HG03175 (cell line): ENCODE measurements around the gene AXIN2.

Experiments
- ATAC-seq: cut with Tn5 transposase; IDR thresholded peaks from one replicate; pipeline ENCODE4 v1.9.1; 2021; ENCODE audit warnings: mild to moderate bottlenecking, moderate library complexity; ENCODE audit not compliant: unreplicated experiment

The AXIN2 gene

DNA sequence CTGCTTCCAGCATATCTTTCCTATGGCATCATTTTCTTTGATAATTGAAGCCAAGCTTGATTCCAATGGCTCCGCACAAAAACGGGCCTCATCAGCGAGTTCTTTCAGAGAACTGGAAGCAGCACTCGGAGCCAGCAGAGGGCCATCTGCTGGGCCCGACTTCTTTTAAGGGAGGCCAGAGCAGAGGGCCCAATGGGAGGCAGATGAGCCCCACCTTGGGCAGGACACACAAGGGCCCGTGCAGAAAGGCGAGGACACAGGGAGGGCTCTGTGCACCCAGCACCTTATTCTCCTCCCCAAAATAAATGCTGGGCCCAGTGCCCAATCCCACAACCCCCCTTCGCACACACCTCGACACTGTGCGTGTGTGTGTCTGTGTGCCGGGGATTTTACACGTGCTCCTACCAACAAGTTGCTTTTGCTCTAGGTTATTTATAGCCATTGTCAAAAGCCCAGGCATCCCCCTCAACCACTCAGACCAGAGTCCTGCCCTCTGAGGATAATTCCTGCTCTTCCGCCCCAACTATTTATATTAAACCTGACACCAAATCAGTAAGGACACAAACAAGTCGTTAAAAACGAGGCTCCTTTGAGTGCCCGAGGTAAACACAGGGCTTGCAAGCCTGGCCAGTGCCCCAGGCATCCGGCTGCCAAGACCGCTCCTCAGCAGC, 6.8 kb downstream of the AXIN2 start:
- no peak for ATAC-seq

DNA sequence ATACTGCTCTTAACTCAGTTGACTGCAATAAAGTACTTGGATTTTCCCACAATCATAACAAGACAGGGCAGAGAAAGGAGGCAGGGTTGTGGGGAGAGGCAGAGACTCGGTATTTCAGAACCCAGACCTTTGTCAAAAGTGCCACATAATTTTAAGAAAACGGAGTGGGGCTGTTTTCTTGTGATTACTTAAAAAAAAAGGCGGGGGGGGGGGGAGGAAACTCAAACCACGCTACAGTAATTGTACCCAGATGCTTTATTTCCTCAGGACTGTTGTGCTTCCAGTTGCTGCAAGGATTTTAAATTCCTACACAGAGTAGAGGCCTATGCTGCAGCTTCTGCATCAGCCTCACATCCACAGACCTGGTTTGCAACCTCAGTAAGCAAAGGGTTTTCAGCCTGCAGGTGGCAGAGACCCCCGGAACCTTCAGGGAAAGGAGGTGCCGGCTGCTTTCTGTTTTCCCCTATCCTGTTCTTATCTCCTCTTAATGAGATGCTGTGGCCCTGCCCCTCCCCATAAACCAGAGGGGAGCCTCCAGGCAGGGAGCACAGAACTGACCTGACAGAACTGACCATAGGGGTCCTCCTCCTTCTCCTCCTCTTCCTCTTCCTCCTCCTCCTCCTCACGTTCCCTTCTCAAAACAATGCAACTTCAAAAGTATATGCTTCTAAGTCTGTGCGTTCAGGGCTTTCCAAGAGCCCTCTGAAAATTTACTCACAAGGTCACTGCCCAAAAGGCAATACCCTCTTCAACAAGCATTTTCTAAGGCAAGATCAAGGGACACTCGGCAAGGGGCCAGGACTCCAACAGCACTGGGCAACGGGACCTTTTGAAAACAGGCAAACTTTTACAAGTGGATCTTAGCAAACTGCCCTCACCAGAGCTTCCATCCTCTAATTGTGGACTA, 7.5 kb downstream of the AXIN2 start:
- ATAC-seq = no peak

DNA sequence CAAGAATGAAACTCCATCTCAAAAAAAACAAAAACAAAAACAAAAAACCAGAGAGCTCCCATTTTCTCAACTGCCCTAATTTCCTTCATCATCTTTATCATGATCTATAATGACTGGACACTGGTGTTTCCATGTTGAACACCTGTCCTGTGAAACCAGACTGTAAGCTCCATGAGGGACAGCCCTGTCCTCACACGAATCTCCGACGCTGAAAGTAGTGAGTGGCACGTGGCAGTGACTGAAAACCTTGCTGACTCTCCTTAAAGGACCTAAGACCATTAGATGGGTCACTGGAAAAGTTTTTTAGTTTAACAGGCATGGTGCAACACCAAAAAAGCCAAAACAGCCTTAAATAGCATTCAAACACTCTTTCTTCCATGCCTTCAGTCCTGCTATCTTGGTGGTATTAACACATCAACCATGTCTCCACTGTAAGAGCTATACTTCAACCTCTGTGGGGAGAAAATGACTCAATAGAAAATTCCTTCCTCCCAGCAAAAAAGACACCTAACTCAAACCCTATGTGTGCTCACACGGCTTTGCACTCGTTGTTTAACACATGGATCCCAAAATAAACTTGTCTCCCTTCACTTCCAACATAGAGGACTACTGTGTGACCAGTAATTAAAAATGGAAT, 8.3 kb downstream of the AXIN2 start:
- ATAC-seq = no peak

DNA sequence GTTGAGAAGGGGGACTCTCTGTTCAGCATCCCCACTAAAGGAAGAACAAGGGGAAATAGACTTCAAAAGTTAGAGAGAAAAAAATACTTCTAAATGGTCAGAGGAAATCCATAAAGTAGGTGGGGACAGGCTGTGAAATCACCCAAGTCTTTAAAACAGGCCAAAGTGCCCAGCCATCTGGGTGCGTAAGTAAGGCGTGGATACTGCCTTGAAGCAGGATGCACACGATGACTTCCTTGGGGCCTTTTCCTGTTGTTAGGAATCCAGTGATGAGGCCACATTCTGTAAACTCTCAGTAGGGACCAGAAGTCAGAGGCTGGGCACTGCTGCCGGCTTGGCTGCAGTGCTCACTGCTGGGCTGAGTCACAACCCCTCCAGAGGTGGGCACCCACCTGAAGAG, 9.2 kb downstream of the AXIN2 start:
- ATAC-seq = no peak

DNA sequence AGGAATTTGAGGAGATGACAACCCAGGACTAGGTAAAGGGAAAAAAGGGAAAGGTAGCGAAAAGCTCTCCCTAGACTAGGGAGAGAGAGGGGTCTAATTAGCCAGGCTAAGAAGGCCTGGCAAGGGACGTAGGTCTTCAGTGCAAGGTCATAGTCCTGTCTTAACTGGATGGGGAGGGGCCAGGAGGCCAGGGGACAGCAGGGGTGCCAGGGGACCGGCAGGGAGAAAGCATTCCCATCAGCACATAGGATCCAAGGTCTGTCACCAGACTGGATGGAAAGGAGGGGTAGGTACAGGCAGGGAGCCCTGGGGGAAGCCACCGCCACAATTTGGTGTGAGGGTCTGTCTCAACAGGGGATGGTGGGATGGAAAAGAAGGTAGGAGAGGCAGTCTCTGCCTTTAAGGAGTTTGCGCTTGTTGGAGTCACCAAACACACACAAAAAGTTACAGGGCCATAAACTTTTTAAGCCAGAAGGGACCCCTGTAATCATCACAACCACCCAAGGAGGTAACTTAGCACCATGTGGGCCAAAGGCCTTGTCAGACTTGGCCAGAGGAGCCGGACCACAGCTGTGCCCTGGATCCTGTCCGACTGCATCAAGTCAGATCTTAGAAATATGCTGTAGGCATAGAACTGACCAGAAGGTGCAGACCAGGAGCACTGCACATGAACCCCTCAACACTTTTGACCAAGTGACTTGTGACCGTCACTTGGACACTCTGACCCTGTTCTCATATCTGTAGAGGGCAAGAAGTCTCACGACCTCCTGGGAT, 10.0 kb downstream of the AXIN2 start:
- no peak for ATAC-seq

DNA sequence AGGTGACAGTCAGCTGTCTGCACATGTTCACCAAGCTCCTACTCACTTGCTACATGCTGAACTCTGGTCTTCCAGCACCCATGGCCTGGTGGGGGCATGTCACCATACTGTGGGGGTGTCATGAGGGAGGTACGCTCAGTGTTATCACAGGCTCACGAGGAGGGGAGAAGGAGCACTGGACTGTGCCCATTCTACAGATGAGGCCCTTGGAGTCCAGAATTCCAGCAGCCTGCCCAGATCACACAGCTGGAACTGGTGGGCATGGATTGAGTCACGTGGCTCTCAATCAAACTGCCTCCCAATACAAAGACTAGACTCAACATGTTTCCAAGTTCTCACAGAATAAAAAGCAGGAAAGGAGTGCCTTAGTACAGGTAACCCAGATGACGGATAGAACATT, 10.7 kb downstream of the AXIN2 start:
- no peak for ATAC-seq

DNA sequence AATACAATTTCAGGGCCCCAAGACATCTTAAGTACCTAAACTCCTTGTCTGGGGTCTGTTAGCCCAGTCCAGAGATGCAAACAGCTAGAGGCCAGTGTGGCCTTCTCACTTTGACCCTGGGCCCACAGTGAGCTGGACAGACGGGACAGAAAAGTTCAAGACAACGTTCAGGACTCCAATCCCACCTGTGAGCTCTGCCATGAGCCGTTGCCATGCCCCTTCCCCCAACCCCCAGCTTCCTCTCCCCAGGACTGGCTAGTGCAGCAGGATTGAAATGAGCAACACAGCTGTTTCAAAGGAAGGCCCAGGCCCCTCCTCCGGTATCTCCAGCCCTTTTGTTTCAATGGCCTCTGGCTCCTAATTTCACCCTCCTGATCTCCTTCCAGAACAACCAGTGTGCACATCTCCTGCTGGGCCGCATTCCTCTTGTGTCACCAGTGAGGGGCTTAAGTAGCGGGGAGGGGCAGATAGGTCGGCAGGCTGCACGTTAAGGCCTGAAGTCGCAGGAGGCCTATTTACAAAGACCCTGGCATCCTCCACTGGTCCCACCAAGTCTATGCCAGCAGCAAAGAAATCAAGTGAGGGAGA, 11.3 kb downstream of the AXIN2 start:
- ATAC-seq = no peak

DNA sequence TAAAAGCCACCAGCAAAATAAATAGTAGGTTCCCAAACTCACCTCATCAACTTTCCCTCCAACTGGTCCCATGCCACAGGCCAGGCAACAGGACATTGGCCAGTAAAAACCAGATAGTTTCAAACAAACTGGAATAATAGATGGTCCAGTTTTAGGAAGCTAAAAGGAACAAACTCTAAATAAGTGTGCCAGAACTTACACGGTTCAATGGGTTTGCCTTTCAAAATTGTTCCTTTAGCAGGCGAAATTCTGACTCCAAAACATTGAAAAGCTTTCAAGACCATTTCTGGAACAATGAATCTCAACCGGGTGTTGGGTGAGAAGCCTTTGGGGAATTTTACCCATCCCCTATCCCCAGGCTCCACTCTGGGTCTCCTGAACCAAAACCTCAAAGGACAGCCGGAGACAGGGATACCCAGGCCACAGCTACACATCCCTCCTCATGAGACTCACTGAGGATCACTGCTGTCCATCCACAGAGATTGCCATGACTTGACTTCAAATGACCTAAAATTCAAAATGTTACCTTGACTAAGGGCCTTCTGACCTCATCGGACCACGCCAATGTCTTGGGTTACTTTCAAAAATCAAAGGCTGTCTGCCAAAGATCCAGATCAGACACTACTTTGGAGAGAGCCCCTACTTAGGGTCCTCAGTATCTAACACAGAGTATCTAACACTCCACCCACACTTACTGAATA, 13.0 kb downstream of the AXIN2 start:
- ATAC-seq = no peak

DNA sequence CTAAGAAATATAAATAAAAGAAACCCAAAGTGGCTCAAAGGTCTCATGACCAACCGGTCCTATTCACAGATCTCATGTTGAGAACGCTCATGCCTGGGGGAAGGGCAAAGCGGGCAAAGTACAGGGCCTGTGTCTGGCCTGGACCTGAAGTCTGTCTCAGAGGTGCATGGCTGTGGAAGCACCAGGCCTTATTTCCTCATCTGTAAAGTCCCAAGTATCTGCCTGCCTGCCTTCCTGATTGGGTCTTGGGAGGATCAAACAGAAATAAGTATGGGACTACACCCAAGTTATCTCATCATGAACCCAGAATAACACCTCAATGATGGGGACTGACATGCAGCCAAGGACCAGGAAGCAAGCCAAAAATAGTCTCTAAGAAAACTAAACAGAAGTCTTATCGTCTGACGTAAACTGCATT, 14.2 kb downstream of the AXIN2 start:
- no peak for ATAC-seq

DNA sequence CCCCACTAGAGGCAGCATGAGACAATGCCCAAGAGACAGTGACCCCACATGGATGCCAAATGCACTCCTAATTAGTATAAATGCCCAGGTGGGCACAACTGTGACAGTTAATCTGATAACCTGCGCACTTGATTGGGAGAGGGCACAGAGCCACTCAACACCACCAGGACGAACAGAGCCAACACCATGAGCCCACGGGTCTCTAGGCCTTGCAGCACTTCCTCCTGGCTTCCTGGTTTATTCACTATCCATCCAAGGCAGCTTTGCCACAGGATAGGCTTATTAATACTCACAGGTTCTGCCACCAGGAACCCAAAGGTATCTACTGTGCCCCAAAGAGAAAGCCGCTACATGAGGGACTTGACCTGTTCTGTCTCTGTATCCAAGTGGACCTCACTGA, 14.9 kb downstream of the AXIN2 start:
- ATAC-seq = no peak

DNA sequence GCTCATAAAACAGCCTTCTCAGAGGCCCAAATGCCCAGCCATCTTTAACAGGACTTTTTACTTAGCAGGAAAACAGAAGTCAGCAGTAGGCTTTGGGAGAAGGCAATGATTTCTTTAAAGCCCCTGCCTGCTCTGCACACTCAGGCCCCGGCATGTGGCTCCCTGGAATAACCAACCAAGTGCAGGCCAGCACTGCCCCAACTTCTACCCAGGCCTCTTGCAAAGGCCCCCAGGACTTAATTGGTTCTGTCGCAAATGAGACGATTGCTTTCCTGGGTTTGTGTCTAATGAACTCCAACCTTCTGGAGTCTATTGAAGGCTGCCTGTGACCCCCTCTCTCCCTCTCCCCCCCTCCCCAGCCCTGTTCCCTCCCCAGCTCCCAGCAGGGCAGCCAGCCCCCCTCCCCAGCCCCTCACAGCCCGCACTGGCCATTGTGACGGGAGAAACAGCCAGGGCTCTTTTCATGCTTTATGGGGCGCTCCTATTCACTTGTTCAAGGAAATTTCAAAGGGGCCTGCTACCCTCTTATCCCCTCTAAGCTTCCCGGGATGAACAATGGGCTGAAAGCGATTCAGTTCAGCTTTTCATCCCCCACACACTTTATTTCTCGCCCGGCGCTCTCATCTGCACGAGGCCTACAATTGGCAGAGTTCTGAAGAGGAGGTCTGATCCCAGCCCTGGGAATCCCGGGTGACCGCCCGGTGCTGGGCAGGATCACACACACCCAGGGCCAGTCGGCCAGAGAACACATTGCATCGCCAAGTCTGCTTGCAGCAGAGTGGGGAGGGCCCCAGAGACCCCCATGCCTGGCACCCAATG, 15.5 kb downstream of the AXIN2 start:
- ATAC-seq = no peak

DNA sequence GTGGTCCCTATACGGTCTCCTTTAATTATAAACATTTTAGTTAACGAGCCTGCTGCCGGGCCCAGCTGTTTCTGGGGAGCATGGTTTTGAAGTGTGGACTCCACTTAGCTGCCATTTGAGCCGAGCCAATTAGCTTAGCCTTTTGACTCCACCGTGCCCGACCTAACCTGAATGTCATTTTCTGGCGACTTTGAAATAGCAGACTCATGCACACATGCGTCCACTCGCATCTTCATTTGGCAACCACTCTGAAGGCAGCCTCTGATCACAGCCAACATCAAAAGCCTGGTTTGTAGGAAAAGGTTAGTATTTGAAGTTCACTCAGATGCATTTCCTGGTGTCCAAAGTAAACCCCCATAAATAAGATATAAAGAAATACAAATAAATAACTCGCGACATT, 16.8 kb downstream of the AXIN2 start:
- ATAC-seq = no peak

DNA sequence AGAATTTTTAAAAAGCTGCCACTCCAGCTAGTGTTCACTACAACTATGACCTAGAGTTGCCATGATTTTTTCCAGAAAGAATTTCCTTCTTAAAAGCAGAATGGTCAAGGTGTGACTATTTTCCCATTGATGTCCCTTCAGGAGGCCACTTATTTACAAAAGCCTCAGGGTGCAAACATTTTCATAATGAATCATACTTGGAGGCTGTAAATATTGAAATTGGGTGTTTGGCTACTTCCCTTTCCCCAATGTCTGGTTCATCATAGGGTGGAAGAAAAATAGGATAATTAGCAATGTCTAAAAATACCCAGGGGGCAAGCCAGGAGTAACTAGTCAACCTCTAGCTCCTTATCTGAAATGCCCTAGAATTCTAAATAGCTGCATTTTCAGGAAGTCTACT, 18.8 kb downstream of the AXIN2 start:
- ATAC-seq = no peak

DNA sequence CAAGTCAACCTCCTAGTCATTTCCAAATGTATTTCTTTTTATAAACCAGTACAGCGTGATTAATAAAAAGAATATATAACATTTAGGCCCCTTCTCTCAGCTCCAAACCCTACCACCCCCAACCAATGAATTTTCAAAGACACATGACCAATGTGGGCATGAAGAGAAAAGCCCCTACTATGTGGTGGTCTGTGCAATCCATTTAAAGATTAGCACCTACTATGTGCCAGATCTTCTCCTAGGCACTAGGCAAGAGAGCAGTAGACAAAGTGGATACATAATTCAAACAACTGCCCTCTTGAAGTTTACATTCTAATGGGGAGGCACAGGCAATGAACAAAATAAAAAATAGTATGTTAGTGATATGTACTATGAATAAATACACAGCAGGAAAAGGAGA, 19.4 kb downstream of the AXIN2 start:
- no peak for ATAC-seq

DNA sequence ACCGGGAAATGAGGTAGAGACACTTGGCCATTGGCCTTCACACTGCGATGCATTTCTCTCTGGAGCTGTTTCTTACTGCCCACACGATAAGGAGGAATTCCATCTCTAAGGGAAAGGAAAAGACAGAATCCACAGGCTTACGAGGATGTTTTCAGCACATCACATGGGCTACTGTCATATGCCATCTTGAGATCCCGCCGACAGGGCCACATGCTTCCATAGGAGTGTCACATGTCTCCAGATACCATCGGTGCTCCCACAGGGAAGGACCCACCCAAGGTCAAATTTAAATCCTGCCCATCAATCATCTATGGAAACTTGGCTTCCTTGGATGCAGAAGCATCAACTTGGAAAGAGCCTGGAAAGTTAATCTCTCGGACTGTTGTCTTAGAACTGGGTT, 20.0 kb downstream of the AXIN2 start:
- no peak for ATAC-seq

DNA sequence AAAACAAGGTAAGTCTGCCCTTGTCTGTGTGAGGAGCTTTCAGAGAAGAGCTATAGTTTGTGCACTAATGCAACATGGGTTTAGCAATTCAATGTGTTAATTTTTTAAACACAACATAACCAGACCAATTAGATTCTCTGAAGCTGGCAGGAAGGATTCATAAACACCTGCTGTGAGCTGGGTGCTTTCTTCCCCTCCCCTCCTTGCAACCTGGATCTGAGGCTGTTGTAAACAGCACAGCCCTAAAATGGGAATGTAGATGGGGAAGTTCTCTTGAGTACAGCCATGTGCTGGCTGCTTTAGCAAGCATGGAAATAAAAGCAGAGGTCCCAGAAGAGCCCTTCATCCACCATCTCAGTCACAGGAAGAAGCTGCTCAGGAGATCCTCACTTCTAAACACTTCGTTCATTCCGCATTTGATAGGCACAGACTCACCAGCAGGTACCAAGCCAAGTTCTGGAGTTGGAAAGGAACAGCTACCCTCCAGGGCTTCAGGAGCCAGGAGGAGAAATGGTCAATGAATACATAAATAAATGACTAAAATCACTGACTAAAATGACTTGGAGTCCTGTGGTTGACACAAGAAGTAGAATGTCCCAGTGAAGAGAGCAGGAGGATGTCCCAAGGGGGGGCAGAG, 21.7 kb downstream of the AXIN2 start:
- ATAC-seq = no peak

DNA sequence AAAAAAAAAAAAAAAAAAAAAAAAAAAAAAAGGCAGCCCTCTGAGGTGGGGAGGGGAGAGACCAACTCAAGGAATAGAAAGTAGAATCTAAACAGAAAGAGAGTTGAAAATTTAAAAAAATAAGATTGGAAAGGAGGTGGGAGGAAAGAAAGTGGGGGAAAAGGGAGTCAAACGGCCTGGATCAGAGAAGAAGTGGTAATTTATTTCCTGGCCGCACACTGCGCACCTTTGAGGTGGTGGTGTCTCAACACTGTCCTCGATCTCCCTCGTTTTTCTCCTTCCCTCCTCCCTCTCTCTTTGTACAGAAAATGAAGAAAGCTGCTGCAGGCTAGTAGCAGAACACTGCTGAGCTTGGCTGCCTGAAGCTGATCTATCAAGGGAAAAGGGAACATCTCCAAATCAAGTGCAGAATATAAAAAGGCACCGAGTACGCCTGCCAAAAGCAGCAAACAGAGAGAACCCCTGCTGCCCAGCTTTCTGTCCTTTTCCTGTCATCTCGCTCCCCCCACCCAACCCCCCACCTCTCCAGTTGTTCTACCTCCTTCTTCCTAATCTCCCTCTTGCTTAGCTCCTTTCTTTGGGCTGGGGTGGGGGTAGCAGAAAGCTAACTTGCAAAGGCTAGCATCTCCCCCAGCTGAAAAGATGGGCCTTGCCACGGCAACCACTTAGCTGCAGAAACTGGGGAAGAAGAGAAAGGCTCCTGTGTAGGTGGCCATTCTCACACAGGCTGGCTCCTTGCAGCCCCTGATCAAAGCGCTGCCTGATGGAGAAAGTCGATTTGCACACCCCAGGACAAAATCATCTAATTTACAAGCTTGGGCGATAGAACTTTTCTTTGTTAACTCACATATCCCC, 22.5 kb downstream of the AXIN2 start:
- no peak for ATAC-seq
